ENCODE measurements around the gene FIBCD1. TPM values are rescaled to one million over a fixed set of nuclear protein-coding genes. Genes with fewer than 3 reads are reported as not detected.

The FIBCD1 gene
- total and polyA plus RNA-seq, 7 experiments from 2014 or later = not detected

DNA sequence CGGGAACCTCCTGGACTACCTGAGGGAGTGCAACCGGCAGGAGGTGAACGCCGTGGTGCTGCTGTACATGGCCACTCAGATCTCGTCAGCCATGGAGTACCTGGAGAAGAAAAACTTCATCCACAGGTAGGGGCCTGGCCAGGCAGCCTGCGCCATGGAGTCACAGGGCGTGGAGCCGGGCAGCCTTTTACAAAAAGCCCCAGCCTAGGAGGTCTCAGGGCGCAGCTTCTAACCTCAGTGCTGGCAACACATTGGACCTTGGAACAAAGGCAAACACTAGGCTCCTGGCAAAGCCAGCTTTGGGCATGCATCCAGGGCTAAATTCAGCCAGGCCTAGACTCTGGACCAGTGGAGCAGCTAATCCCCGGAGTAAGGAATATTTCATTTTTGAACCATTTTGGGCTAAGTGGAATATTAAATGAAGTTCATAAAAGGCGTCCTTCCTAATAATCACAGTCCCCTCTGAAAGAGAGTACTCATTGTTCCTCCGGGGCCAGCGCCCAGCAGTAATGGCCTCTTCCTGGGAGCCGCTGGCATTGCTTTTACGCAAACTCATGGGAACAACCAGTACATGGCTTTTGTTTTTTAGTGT lies 66.0 kb downstream of the FIBCD1 start:
- no peaks in the 10 kb centered on the region for H3K4me1 ChIP-seq (ENCODE audit: control insufficient read depth in 2 of 2, insufficient read depth in 2 of 2, low read length in 2 of 2)
- CTCF ChIA-PET = no interaction called here
- no peak overlapping the region for H3K27ac Mint-ChIP-seq
- intact Hi-C loops (cut with micrococcal nuclease) = no loop called here
- H3K27me3 Mint-ChIP-seq = no peaks in the 10 kb centered on the region
- H3K36me3 ChIP-seq (ENCODE audit: control insufficient read depth in 2 of 3, insufficient read depth in 3 of 3, low read length in 3 of 3) = peaks cover 0 to 51% (median 11%) of the 10 kb centered on the region in 3 experiments
- no peaks in the 10 kb centered on the region for H3K9me3 Mint-ChIP-seq
- H3K27me3 ChIP-seq (ENCODE audit: control insufficient read depth in 2 of 2, insufficient read depth in 2 of 2, low read length in 2 of 2) = no peaks in the 10 kb centered on the region
- H3K4me3 Mint-ChIP-seq = no peak overlapping the region
- H3K4me1 Mint-ChIP-seq = no peaks in the 10 kb centered on the region
- DNase-seq (no peak), ATAC-seq (no peak)
- no peak overlapping the region for H3K4me3 ChIP-seq (ENCODE audit: low read length)
- POLR2A ChIA-PET = no interaction called here
- H3K27ac ChIP-seq (ENCODE audit: low read depth, low read length) = no peak overlapping the region
- no peaks in the 10 kb centered on the region for H3K9me3 ChIP-seq (ENCODE audit: control insufficient read depth in 2 of 3, low read length in 3 of 3)
- H3K36me3 Mint-ChIP-seq = peaks cover 2 to 41% (median 9%) of the 10 kb centered on the region in 5 donors

DNA sequence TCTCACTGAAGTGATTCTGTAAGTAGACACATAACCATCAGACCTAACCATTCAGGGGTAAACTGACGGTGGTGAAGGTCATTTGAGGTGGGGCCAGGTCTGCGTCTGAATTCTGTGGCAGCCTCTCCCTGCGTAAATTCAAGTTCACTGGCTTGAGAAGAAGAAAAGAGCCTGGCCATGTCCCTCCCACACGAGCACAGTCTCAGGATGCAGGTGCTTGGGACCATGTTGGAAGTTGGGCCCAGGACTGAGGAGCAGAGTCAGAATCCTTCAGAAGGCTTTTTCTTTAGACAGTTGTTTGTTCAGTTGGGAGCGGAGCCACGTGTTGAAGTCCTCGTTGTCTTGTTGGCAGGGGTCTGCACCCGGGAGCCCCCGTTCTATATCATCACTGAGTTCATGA lies 66.5 kb downstream of the FIBCD1 start:
- H3K9me3 Mint-ChIP-seq = no peaks in the 10 kb centered on the region
- ATAC-seq (no peak), DNase-seq (no peak)
- ChIA-PET POLR2A (no interaction called here), CTCF (no interaction called here)
- intact Hi-C loops (cut with micrococcal nuclease) = no loop called here
- H3K4me3 Mint-ChIP-seq = no peak overlapping the region
- Histone ChIP-seq H3K9me3 (ENCODE audit: control insufficient read depth in 2 of 3, low read length in 3 of 3) (no peaks in the 10 kb centered on the region), H3K4me3 (ENCODE audit: low read length) (no peak overlapping the region), H3K27me3 (ENCODE audit: control insufficient read depth in 2 of 2, insufficient read depth in 2 of 2, low read length in 2 of 2) (no peaks in the 10 kb centered on the region), H3K36me3 (ENCODE audit: control insufficient read depth in 2 of 3, insufficient read depth in 3 of 3, low read length in 3 of 3) (peaks cover 0 to 51% (median 11%) of the 10 kb centered on the region in 3 experiments), H3K27ac (ENCODE audit: low read depth, low read length) (no peak overlapping the region), H3K4me1 (ENCODE audit: control insufficient read depth in 2 of 2, insufficient read depth in 2 of 2, low read length in 2 of 2) (no peaks in the 10 kb centered on the region)
- no peaks in the 10 kb centered on the region for H3K4me1 Mint-ChIP-seq
- H3K27me3 Mint-ChIP-seq = no peaks in the 10 kb centered on the region
- peaks cover 2 to 41% (median 9%) of the 10 kb centered on the region in 5 donors for H3K36me3 Mint-ChIP-seq
- no peak overlapping the region for H3K27ac Mint-ChIP-seq

GRCh38 chr9:130872093-130872492 lies 67.0 kb downstream of the FIBCD1 start:
- POLR2A ChIA-PET = no interaction called here
- H3K36me3 Mint-ChIP-seq = peaks cover 2 to 40% (median 9%) of the 10 kb centered on the region in 5 donors
- H3K4me1 Mint-ChIP-seq = peaks cover 0 to 4% (median 0%) of the 10 kb centered on the region in 7 donors
- ATAC-seq (no peak), DNase-seq (no peak)
- intact Hi-C loops (cut with micrococcal nuclease) = no loop called here
- CTCF ChIA-PET = no interaction called here
- H3K27me3 ChIP-seq (ENCODE audit: control insufficient read depth in 2 of 2, insufficient read depth in 2 of 2, low read length in 2 of 2) = no peaks in the 10 kb centered on the region
- no peaks in the 10 kb centered on the region for H3K9me3 ChIP-seq (ENCODE audit: control insufficient read depth in 2 of 3, low read length in 3 of 3)
- no peak overlapping the region for H3K27ac ChIP-seq (ENCODE audit: low read depth, low read length)
- no peaks in the 10 kb centered on the region for H3K9me3 Mint-ChIP-seq
- no peaks in the 10 kb centered on the region for H3K27me3 Mint-ChIP-seq
- peak overlapping the region in 1 of 9 donors; percentile 25 for H3K27ac Mint-ChIP-seq
- H3K4me3 ChIP-seq (ENCODE audit: low read length) = no peak overlapping the region
- H3K4me1 ChIP-seq (ENCODE audit: control insufficient read depth in 2 of 2, insufficient read depth in 2 of 2, low read length in 2 of 2) = no peaks in the 10 kb centered on the region
- H3K36me3 ChIP-seq (ENCODE audit: control insufficient read depth in 2 of 3, insufficient read depth in 3 of 3, low read length in 3 of 3) = peaks cover 0 to 47% (median 11%) of the 10 kb centered on the region in 3 experiments
- no peak overlapping the region for H3K4me3 Mint-ChIP-seq

DNA sequence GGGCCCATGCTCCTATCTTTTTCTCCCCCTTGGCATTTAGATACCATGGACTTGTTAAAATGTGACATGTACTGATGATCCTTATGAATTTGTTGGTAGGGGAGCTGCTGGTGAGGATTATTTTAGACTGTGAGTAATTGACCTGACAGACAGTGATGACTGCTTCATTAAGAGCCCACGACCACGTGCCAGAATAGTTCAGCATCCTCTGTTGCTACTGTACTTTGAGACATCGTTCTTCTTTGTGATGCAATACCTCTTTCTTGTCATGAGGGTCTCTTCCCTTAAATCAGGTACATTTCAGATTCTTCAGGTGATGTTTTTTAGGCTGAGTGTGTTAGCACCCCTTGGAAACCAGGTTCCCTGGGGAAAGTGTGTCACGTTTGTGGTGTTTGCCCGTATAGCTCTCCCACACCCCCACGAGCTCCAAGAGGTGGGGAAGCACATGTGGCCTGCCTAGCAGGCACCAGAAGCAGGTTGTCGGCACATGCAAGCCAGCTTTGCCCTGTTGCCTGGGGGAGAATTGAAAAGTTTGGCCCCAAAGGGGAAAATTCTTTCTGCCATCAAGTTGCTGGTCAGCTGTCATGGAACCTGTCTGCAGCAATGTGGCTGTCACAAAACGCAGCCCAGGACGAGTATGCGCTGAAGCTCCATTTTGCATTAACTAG lies 67.5 kb downstream of the FIBCD1 start:
- ChIA-PET CTCF (no interaction called here), POLR2A (no interaction called here)
- Mint-ChIP-seq H3K27ac (no peak overlapping the region), H3K9me3 (no peaks in the 10 kb centered on the region), H3K27me3 (no peaks in the 10 kb centered on the region), H3K36me3 (peaks cover 2 to 38% (median 9%) of the 10 kb centered on the region in 5 donors), H3K4me3 (no peak overlapping the region), H3K4me1 (peaks cover 0 to 5% (median under 1%) of the 10 kb centered on the region in 7 donors)
- intact Hi-C loops (cut with micrococcal nuclease) = no loop called here
- Histone ChIP-seq H3K4me3 (ENCODE audit: low read length) (no peak overlapping the region), H3K36me3 (ENCODE audit: control insufficient read depth in 2 of 3, insufficient read depth in 3 of 3, low read length in 3 of 3) (peaks cover 0 to 44% (median 11%) of the 10 kb centered on the region in 3 experiments), H3K27ac (ENCODE audit: low read depth, low read length) (no peak overlapping the region), H3K4me1 (ENCODE audit: control insufficient read depth in 2 of 2, insufficient read depth in 2 of 2, low read length in 2 of 2) (no peaks in the 10 kb centered on the region), H3K27me3 (ENCODE audit: control insufficient read depth in 2 of 2, insufficient read depth in 2 of 2, low read length in 2 of 2) (no peaks in the 10 kb centered on the region), H3K9me3 (ENCODE audit: control insufficient read depth in 2 of 3, low read length in 3 of 3) (no peaks in the 10 kb centered on the region)
- DNase-seq (no peak), ATAC-seq (no peak)

GRCh38 chr9:130870491-130871381 lies 68.3 kb downstream of the FIBCD1 start:
- no peaks in the 10 kb centered on the region for H3K27me3 ChIP-seq (ENCODE audit: control insufficient read depth in 2 of 2, insufficient read depth in 2 of 2, low read length in 2 of 2)
- intact Hi-C loops (cut with micrococcal nuclease) = no loop called here

GRCh38 chr9:130869250-130869649 lies 69.8 kb downstream of the FIBCD1 start:
- Histone ChIP-seq H3K36me3 (ENCODE audit: control insufficient read depth in 2 of 3, insufficient read depth in 3 of 3, low read length in 3 of 3) (peaks cover 0 to 30% (median 11%) of the 10 kb centered on the region in 3 experiments), H3K9me3 (ENCODE audit: control insufficient read depth in 2 of 3, low read length in 3 of 3) (no peaks in the 10 kb centered on the region), H3K4me1 (ENCODE audit: control insufficient read depth in 2 of 2, insufficient read depth in 2 of 2, low read length in 2 of 2) (no peaks in the 10 kb centered on the region), H3K4me3 (ENCODE audit: low read length) (no peak overlapping the region), H3K27ac (ENCODE audit: low read depth, low read length) (no peak overlapping the region), H3K27me3 (ENCODE audit: control insufficient read depth in 2 of 2, insufficient read depth in 2 of 2, low read length in 2 of 2) (no peaks in the 10 kb centered on the region)
- H3K27me3 Mint-ChIP-seq = no peaks in the 10 kb centered on the region
- peaks cover 0 to 24% (median 4%) of the 10 kb centered on the region in 5 donors for H3K36me3 Mint-ChIP-seq
- ATAC-seq = no peak
- H3K27ac Mint-ChIP-seq = peak overlapping the region in 1 of 9 donors; percentile 70
- intact Hi-C loops (cut with micrococcal nuclease) = no loop called here
- ChIA-PET CTCF (interaction anchor here (0.6 to 1.8 kb wide), 5 partner anchors 17 to 270 kb away, joined by 3 to 9 read pairs (median 4); no protein-coding TSS in a partner anchor), POLR2A (no interaction called here)
- no peak for DNase-seq
- peaks cover 0 to 8% (median 4%) of the 10 kb centered on the region in 7 donors for H3K4me1 Mint-ChIP-seq
- no peak overlapping the region for H3K4me3 Mint-ChIP-seq
- H3K9me3 Mint-ChIP-seq = no peaks in the 10 kb centered on the region

More at GRCh38 chr9:130870491-130871381, 68.3 kb downstream of the FIBCD1 start:
- H3K27me3 Mint-ChIP-seq = no peaks in the 10 kb centered on the region
- H3K4me3 Mint-ChIP-seq = no peak overlapping the region
- CTCF ChIA-PET = interaction anchor here (0.6 to 1.8 kb wide), 5 partner anchors 12 to 175 kb away, joined by 3 to 9 read pairs (median 4); no protein-coding TSS in a partner anchor
- POLR2A ChIA-PET = no interaction called here
- H3K27ac ChIP-seq (ENCODE audit: low read depth, low read length) = no peak overlapping the region
- no peak overlapping the region for H3K27ac Mint-ChIP-seq
- no peak for ATAC-seq
- no peaks in the 10 kb centered on the region for H3K9me3 Mint-ChIP-seq
- peaks cover 0 to 8% (median 4%) of the 10 kb centered on the region in 7 donors for H3K4me1 Mint-ChIP-seq
- no peaks in the 10 kb centered on the region for H3K9me3 ChIP-seq (ENCODE audit: control insufficient read depth in 2 of 3, low read length in 3 of 3)
- no peaks in the 10 kb centered on the region for H3K4me1 ChIP-seq (ENCODE audit: control insufficient read depth in 2 of 2, insufficient read depth in 2 of 2, low read length in 2 of 2)
- H3K36me3 ChIP-seq (ENCODE audit: control insufficient read depth in 2 of 3, insufficient read depth in 3 of 3, low read length in 3 of 3) = peaks cover 0 to 44% (median 11%) of the 10 kb centered on the region in 3 experiments
- DNase-seq = no peak
- H3K36me3 Mint-ChIP-seq = peaks cover 2 to 38% (median 9%) of the 10 kb centered on the region in 5 donors
- no peak overlapping the region for H3K4me3 ChIP-seq (ENCODE audit: low read length)

Measured in naive thymus-derived CD4-positive, alpha-beta T cell (primary cell).